GM18508 (cell line): Measurements from ENCODE around the gene SAMD4A.
"Not testable (repeated sequence)": the region's sequence is repeated elsewhere in the genome, so short reads cannot be mapped to it uniquely, and the experiment has no call there.

Experiments
- ATAC-seq: cut with Tn5 transposase; IDR thresholded peaks from one replicate; pipeline ENCODE4 v1.9.1; 2021; ENCODE audit warnings: moderate number of reproducible peaks; ENCODE audit not compliant: insufficient read depth, unreplicated experiment

Gene SAMD4A

GRCh38 chr14:54749727-54750126 is 182.8 kb downstream of the SAMD4A start:
- ATAC-seq, result no peak

- ATAC-seq, result not testable (repeated sequence)
These were observed 185.7 kb downstream of the SAMD4A start for GRCh38 chr14:54752611-54753010.

GRCh38 chr14:54753396-54753795 is 186.5 kb downstream of the SAMD4A start:
- not testable (repeated sequence) for ATAC-seq

- ATAC-seq, result no peak
These were observed 187.2 kb downstream of the SAMD4A start for GRCh38 chr14:54754116-54754622.

- no peak for ATAC-seq
These were observed 187.9 kb downstream of the SAMD4A start for GRCh38 chr14:54754623-54755386.

- ATAC-seq, result no peak
These were observed 189.9 kb downstream of the SAMD4A start for GRCh38 chr14:54756656-54757392.

GRCh38 chr14:54758041-54758440 is 191.1 kb downstream of the SAMD4A start:
- no peak for ATAC-seq

- ATAC-seq, result no peak
These were observed 193.2 kb downstream of the SAMD4A start for GRCh38 chr14:54759982-54760585.

- no peak for ATAC-seq
These were observed 194.1 kb downstream of the SAMD4A start for GRCh38 chr14:54760866-54761575.

GRCh38 chr14:54761835-54762234 is 194.9 kb downstream of the SAMD4A start:
- no peak for ATAC-seq

- no peak for ATAC-seq
These were observed 195.4 kb downstream of the SAMD4A start for GRCh38 chr14:54762296-54762695.

- ATAC-seq, result no peak
These were observed 196.8 kb downstream of the SAMD4A start for GRCh38 chr14:54763761-54764160.

- no peak for ATAC-seq
These were observed 199.6 kb downstream of the SAMD4A start for GRCh38 chr14:54766276-54767138.

GRCh38 chr14:54767139-54767431 is 200.2 kb downstream of the SAMD4A start:
- ATAC-seq, result no peak

- no peak for ATAC-seq
These were observed 200.5 kb downstream of the SAMD4A start for GRCh38 chr14:54767450-54767849.

GRCh38 chr14:54768501-54769129 is 201.7 kb downstream of the SAMD4A start:
- ATAC-seq, result no peak

- ATAC-seq, result no peak
These were observed 203.3 kb downstream of the SAMD4A start for GRCh38 chr14:54769951-54770863.

GRCh38 chr14:54771411-54772027 is 204.6 kb downstream of the SAMD4A start:
- ATAC-seq, result no peak
